Hepatocyte (in vitro differentiated cells): ENCODE data around the gene ATP2B1. TPM values are rescaled to one million over a fixed set of nuclear protein-coding genes. Genes with fewer than 3 reads are reported as not detected.

Experiments
- DNase-seq: peaks from one replicate; pipeline ENCODE4 v3.0.0-alpha.2; 2016; ENCODE audit warnings: low spot score
- H2AFZ ChIP-seq: fragments of 200-600 bp; sonication (generic); 2 replicates; pipeline ENCODE4 v1.6.0; 2016; ENCODE audit warnings: antibody characterized with exemption, mild to moderate bottlenecking
- H3K27ac ChIP-seq: fragments of 200-600 bp; sonication (generic); 2 replicates; pipeline ENCODE4 v1.5.1; 2016; ENCODE audit warnings: mild to moderate bottlenecking
- H3K27me3 ChIP-seq: fragments of 200-600 bp; sonication (generic); 2 replicates; pipeline ENCODE4 v1.6.1; 2016
- H3K36me3 ChIP-seq: fragments of 200-600 bp; sonication (generic); replicated peaks from 2 replicates; pipeline ENCODE4 v1.5.1; 2016; ENCODE audit warnings: low read depth; ENCODE audit not compliant: insufficient read depth
- H3K4me1 ChIP-seq: fragments of 200-600 bp; sonication (generic); 2 replicates; pipeline ENCODE4 v1.5.1; 2016; ENCODE audit warnings: mild to moderate bottlenecking, moderate library complexity; ENCODE audit not compliant: insufficient read depth
- H3K4me2 ChIP-seq: fragments of 200-600 bp; sonication (generic); 2 replicates; pipeline ENCODE4 v1.6.0; 2016
- H3K4me3 ChIP-seq: fragments of 200-600 bp; sonication (generic); 2 replicates; pipeline ENCODE4 v1.5.1; 2016; ENCODE audit warnings: mild to moderate bottlenecking
- H3K79me2 ChIP-seq: fragments of 200-600 bp; sonication (generic); 2 replicates; pipeline ENCODE4 v1.6.0; 2017; ENCODE audit warnings: mild to moderate bottlenecking
- H3K9me2 ChIP-seq: fragments of 200-600 bp; sonication (generic); replicated peaks from 2 replicates; pipeline ENCODE4 v1.6.0; 2017; ENCODE audit warnings: mild to moderate bottlenecking; ENCODE audit not compliant: insufficient read depth
- H3K9me3 ChIP-seq: fragments of 200-600 bp; sonication (generic); 2 replicates; pipeline ENCODE4 v1.5.1; 2016; ENCODE audit warnings: low read depth, mild to moderate bottlenecking
- H4K20me1 ChIP-seq: fragments of 200-600 bp; sonication (generic); 2 replicates; pipeline ENCODE4 v1.6.0; 2016; ENCODE audit warnings: mild to moderate bottlenecking; ENCODE audit not compliant: insufficient read depth, poor library complexity, severe bottlenecking
- CTCF ChIP-seq: fragments of 200-600 bp; sonication (generic); IDR thresholded peaks from 2 replicates; pipeline ENCODE4 v1.5.1; 2016; ENCODE audit warnings: antibody characterized with exemption, mild to moderate bottlenecking; ENCODE audit not compliant: poor library complexity
- EZH2 ChIP-seq: fragments of 200-600 bp; sonication (generic); IDR thresholded peaks from 2 replicates; pipeline ENCODE4 v1.6.1; 2016; ENCODE audit warnings: antibody characterized with exemption, mild to moderate bottlenecking, borderline replicate concordance
- EZH2phosphoT487 ChIP-seq: fragments of 200-600 bp; sonication (generic); IDR thresholded peaks from one replicate; pipeline ENCODE4 v1.6.1; 2018; ENCODE audit warnings: antibody characterized with exemption, mild to moderate bottlenecking, low read depth, moderate library complexity; ENCODE audit not compliant: unreplicated experiment, severe bottlenecking
- WGBS: methylation state at CpG from one replicate; pipeline ENCODE4 v1.1.6; 2016; ENCODE audit warnings: low lambda C conversion rate; ENCODE audit errors: missing lambda C conversion rate; 5-methylcytosine and 5-hydroxymethylcytosine counted together
- polyA plus RNA-seq: library from polyadenylated mRNA; unstranded; fragments of >200 nt; fragmentation: Nextera tagmentation; extraction: Ambion mirVana; gene quantifications from 2 replicates; pipeline ENCODE4 v1.2.1, GENCODE V29; 2016
- total RNA-seq: library from RNA; depleted of rRNA; stranded (reverse); fragments of >200 nt; gene quantifications from 2 replicates; pipeline ENCODE4 v1.2.3, GENCODE V29; 2014

ATP2B1 gene
- total and polyA plus RNA-seq, 2 experiments from 2014 or later, result 52.2 to 67.2 TPM

GRCh38 chr12:89676930-89677329, 31.7 kb downstream of the ATP2B1 start:
- Histone ChIP-seq H3K36me3 (no peaks in the 10 kb centered on the region), H2AFZ (no peak overlapping the region), H3K9me3 (peaks cover 9% of the 10 kb centered on the region), H3K4me3 (no peak overlapping the region), H4K20me1 (peaks cover 15% of the 10 kb centered on the region), H3K79me2 (peaks cover 99% of the 10 kb centered on the region), H3K27ac (no peak overlapping the region), H3K27me3 (no peaks in the 10 kb centered on the region), H3K4me2 (no peak overlapping the region), H3K9me2 (no peaks in the 10 kb centered on the region), H3K4me1 (no peaks in the 10 kb centered on the region)
- DNase-seq, result no peak
- no peak for TF ChIP-seq EZH2
- no peak for TF ChIP-seq CTCF
- no peak for TF ChIP-seq EZH2phosphoT487
- 100% methylated on average over 2 of the region's 2 CpGs for WGBS

GRCh38 chr12:89674326-89674942, 34.2 kb downstream of the ATP2B1 start:
- Histone ChIP-seq H3K36me3 (no peaks in the 10 kb centered on the region), H3K9me2 (no peaks in the 10 kb centered on the region), H3K9me3 (no peaks in the 10 kb centered on the region), H3K27me3 (no peaks in the 10 kb centered on the region), H3K4me1 (no peaks in the 10 kb centered on the region), H3K27ac (no peak overlapping the region), H3K4me2 (no peak overlapping the region), H2AFZ (no peak overlapping the region), H3K79me2 (peaks cover 99% of the 10 kb centered on the region), H3K4me3 (no peak overlapping the region), H4K20me1 (peaks cover 18% of the 10 kb centered on the region)
- WGBS, result 82% methylated on average over 2 of the region's 2 CpGs
- no peak for DNase-seq
- TF ChIP-seq EZH2, result no peak
- TF ChIP-seq CTCF, result no peak
- no peak for TF ChIP-seq EZH2phosphoT487

- 90% methylated on average over 2 of the region's 2 CpGs for WGBS
- peaks cover 18% of the 10 kb centered on the region for H4K20me1 ChIP-seq
- H3K9me3 ChIP-seq, result no peaks in the 10 kb centered on the region
- peaks cover 99% of the 10 kb centered on the region for H3K79me2 ChIP-seq
- H3K4me3 ChIP-seq, result no peak overlapping the region
- no peaks in the 10 kb centered on the region for H3K36me3 ChIP-seq
- H3K4me1 ChIP-seq, result no peaks in the 10 kb centered on the region
- H3K27me3 ChIP-seq, result no peaks in the 10 kb centered on the region
- DNase-seq, result no peak
- H3K4me2 ChIP-seq, result no peak overlapping the region
- no peak overlapping the region for H2AFZ ChIP-seq
- no peak overlapping the region for H3K27ac ChIP-seq
- H3K9me2 ChIP-seq, result no peaks in the 10 kb centered on the region
- TF ChIP-seq EZH2phosphoT487 (no peak), CTCF (no peak), EZH2 (no peak)
Observed at GRCh38 chr12:89673603-89674002, 35.0 kb downstream of the ATP2B1 start.
